ENCODE results near the gene SAMD3.

DNA sequence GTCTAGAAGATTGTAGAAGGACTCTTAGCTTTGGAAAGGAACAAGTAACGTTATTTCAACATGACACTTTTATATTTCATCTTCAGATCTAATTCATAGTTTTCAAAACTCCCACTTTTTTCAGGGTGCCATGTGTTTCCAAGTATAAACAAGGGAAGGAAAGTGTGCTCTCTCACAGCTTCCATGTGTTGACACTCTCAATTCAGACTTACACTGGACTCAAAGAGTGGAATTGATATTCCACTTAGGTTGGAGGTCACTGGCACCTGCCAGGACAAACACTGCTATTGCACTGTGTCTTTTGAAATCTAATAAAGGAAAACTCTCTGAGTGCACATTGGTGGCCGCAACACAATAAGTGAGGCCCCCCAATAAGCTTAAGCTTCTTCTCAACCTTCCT is 22.5 kb upstream of the SAMD3 start:
- TF ChIP-seq, protein P1, sequence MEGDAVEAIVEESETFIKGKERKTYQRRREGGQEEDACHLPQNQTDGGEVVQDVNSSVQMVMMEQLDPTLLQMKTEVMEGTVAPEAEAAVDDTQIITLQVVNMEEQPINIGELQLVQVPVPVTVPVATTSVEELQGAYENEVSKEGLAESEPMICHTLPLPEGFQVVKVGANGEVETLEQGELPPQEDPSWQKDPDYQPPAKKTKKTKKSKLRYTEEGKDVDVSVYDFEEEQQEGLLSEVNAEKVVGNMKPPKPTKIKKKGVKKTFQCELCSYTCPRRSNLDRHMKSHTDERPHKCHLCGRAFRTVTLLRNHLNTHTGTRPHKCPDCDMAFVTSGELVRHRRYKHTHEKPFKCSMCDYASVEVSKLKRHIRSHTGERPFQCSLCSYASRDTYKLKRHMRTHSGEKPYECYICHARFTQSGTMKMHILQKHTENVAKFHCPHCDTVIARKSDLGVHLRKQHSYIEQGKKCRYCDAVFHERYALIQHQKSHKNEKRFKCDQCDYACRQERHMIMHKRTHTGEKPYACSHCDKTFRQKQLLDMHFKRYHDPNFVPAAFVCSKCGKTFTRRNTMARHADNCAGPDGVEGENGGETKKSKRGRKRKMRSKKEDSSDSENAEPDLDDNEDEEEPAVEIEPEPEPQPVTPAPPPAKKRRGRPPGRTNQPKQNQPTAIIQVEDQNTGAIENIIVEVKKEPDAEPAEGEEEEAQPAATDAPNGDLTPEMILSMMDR (IDR thresholded peaks at IDR 0.05) = no peak
- no peak for TF ChIP-seq POLR2A (IDR thresholded peaks at IDR 0.05)

Measured in heart left ventricle (tissue), 13 donors.